ENCODE results near the gene AGAP1. TPM values are rescaled to one million over a fixed set of nuclear protein-coding genes. Genes with fewer than 3 reads are reported as not detected.

AGAP1 gene
- total RNA-seq, 1 donor from 2014 or later = 43.9 TPM

- Mint-ChIP-seq H3K4me3 (ENCODE audit: unreplicated experiment) (no peak overlapping the region), H3K27me3 (ENCODE audit: unreplicated experiment) (peaks cover 6% of the 10 kb centered on the region), H3K36me3 (ENCODE audit: low read depth, unreplicated experiment) (peaks cover 8% of the 10 kb centered on the region), H3K27ac (ENCODE audit: unreplicated experiment) (no peak overlapping the region), H3K4me1 (ENCODE audit: unreplicated experiment) (peaks cover 12% of the 10 kb centered on the region), H3K9me3 (ENCODE audit: unreplicated experiment) (no peaks in the 10 kb centered on the region)
- TF ChIP-seq, protein P1, sequence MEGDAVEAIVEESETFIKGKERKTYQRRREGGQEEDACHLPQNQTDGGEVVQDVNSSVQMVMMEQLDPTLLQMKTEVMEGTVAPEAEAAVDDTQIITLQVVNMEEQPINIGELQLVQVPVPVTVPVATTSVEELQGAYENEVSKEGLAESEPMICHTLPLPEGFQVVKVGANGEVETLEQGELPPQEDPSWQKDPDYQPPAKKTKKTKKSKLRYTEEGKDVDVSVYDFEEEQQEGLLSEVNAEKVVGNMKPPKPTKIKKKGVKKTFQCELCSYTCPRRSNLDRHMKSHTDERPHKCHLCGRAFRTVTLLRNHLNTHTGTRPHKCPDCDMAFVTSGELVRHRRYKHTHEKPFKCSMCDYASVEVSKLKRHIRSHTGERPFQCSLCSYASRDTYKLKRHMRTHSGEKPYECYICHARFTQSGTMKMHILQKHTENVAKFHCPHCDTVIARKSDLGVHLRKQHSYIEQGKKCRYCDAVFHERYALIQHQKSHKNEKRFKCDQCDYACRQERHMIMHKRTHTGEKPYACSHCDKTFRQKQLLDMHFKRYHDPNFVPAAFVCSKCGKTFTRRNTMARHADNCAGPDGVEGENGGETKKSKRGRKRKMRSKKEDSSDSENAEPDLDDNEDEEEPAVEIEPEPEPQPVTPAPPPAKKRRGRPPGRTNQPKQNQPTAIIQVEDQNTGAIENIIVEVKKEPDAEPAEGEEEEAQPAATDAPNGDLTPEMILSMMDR (IDR thresholded peaks at IDR 0.05; ENCODE audit: unreplicated experiment) = no peak
- DNase-seq (ENCODE audit: low spot score) = no peak
Observed at GRCh38 chr2:235960011-235960715, 466.3 kb downstream of the AGAP1 start.

DNA sequence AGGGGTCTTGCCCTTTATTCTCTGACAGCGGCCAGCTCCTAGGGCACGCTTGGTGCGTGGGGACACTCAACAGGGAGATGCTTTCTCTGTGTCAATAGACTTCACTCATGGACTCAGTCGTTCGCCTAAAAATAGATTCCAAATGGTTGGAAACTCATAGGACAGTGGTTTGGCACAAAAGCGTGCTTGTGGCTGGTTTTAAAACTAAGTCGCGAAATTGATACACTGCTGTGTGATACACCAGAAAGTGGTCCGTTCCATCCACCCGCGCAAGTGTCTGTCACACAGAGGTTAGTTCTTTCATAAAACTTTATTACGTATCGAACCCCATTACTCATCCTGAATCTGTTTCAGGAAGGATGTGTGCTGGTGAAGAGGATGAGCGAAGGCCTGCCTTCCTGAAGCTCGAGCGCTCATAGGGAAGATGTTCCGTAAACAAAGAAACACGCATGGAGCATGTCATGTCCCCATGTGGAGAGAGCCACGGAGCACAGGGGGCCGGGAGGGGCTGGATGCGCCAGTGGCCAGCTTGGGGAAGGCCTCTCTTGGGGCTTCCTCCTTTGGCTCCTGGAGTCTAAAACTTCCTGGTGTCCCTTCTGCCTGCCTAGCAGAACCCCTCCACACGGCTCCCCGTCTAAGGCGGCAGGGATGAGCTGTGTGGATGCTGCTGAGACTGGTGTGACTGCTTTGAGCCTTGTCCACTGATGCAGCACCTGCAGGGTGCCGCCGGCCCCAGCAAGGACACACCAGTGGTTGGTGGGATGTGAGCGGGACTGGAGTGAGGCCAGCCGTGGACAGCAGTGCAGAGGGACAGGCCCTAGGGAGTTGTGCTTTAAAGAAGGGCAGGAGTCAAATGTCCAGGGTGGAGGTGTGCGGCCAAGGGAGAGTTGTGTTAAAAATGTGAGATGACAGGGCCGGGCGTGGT lies 467.1 kb downstream of the AGAP1 start:
- no peak for DNase-seq (ENCODE audit: low spot score)
- peaks cover 19% of the 10 kb centered on the region for H3K4me1 Mint-ChIP-seq (ENCODE audit: unreplicated experiment)
- H3K27me3 Mint-ChIP-seq (ENCODE audit: unreplicated experiment) = peaks cover 11% of the 10 kb centered on the region
- H3K9me3 Mint-ChIP-seq (ENCODE audit: unreplicated experiment) = no peaks in the 10 kb centered on the region
- no peak overlapping the region for H3K4me3 Mint-ChIP-seq (ENCODE audit: unreplicated experiment)
- H3K27ac Mint-ChIP-seq (ENCODE audit: unreplicated experiment) = no peak overlapping the region
- TF ChIP-seq, protein P1 (IDR thresholded peaks at IDR 0.05; ENCODE audit: unreplicated experiment) = no peak
- peaks cover 8% of the 10 kb centered on the region for H3K36me3 Mint-ChIP-seq (ENCODE audit: low read depth, unreplicated experiment)

- H3K27ac Mint-ChIP-seq (ENCODE audit: unreplicated experiment) = no peak overlapping the region
- H3K27me3 Mint-ChIP-seq (ENCODE audit: unreplicated experiment) = peaks cover 11% of the 10 kb centered on the region
- no peaks in the 10 kb centered on the region for H3K9me3 Mint-ChIP-seq (ENCODE audit: unreplicated experiment)
- H3K4me1 Mint-ChIP-seq (ENCODE audit: unreplicated experiment) = peaks cover 19% of the 10 kb centered on the region
- H3K4me3 Mint-ChIP-seq (ENCODE audit: unreplicated experiment) = no peak overlapping the region
- TF ChIP-seq, protein P1 (IDR thresholded peaks at IDR 0.05; ENCODE audit: unreplicated experiment) = no peak
- peaks cover 8% of the 10 kb centered on the region for H3K36me3 Mint-ChIP-seq (ENCODE audit: low read depth, unreplicated experiment)
- no peak for DNase-seq (ENCODE audit: low spot score)
Observed at GRCh38 chr2:235961711-235962110, 467.9 kb downstream of the AGAP1 start.

DNA sequence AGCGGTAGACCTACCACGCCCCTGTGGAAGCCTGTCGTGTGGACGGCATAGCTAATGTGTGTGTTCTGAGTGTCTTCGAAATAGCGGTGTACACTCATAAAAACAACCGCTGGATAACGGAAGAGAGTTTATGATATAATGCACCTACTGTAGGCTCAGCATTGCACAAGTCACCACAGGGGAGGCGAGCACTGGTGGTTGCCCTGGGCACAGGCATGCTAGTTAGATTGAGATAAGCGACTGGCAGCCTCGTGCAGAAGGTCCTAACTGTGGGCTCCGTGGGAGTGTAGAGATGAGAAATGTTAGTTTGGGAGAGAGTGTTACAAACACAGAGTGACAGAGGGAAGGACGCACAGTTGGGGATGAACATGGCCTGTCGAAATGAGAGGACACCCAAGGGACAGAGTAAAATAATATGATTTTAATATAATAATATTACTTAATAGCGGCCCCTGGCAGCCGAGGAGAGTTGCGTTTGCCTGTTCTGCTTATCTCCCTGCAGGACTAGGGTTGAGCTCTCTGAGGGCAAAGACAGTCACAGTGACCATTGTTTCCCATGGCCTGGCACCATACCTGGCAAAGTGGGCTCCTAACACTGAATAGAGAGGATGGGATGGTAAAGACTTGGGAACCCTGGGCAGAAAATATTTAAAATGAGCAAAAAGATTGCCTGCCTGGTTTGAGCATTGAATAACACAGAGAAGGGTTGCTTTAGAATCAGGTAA lies 470.2 kb downstream of the AGAP1 start:
- H3K27me3 Mint-ChIP-seq (ENCODE audit: unreplicated experiment) = peaks cover 14% of the 10 kb centered on the region
- DNase-seq (ENCODE audit: low spot score) = no peak
- no peaks in the 10 kb centered on the region for H3K9me3 Mint-ChIP-seq (ENCODE audit: unreplicated experiment)
- H3K4me1 Mint-ChIP-seq (ENCODE audit: unreplicated experiment) = peaks cover 13% of the 10 kb centered on the region
- no peak overlapping the region for H3K4me3 Mint-ChIP-seq (ENCODE audit: unreplicated experiment)
- H3K36me3 Mint-ChIP-seq (ENCODE audit: low read depth, unreplicated experiment) = peaks cover 5% of the 10 kb centered on the region
- no peak overlapping the region for H3K27ac Mint-ChIP-seq (ENCODE audit: unreplicated experiment)
- TF ChIP-seq, protein P1 (IDR thresholded peaks at IDR 0.05; ENCODE audit: unreplicated experiment) = no peak
